NCI-H187 (cell line): ENCODE measurements around the gene EPHA6.
"Not testable (repeated sequence)": the region's sequence is repeated elsewhere in the genome, so short reads cannot be mapped to it uniquely, and the experiment has no call there.

Source experiments
- DNase-seq, 2 experiments: peaks; one replicate each; lab custom pipeline; 2025; lab: John Stamatoyannopoulos, UW

EPHA6 gene

DNA sequence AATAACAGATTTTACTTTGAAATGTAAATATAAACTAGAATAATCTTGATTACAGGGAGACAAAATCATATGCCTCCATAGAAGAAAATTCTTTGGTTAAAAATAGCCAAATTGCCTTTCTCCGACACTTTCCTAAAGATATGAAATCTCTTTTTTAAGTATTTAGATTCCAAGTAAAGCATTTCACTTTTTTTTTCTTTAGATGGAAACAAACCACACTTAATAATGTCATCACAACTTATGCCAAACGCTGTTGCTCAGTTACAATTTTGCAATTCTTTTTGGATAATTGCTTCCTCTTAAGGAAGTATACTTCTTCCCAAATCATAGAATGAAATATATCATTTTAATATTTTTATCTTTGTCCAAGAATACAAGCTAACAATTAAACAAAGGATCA, 656.1 kb downstream of the EPHA6 start:
- no peak for DNase-seq

DNA sequence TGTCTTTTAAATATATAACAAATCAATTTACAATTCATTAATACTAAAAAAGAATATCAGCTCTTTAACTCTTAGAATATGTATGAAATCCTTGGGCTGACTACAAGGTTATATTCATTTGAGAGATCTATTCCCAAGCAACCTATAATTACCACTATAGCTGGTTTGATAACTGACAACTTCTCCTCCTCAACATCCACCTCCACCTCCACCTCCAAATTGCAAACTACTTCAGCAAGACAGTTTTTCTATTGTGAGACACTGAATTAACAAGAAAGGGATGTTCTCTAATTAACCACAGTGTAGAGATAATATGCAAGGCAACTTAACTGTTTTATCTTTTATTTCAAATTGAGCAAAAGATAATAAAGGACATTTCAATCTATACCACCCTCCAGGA, 665.3 kb downstream of the EPHA6 start:
- DNase-seq, result no peak

DNA sequence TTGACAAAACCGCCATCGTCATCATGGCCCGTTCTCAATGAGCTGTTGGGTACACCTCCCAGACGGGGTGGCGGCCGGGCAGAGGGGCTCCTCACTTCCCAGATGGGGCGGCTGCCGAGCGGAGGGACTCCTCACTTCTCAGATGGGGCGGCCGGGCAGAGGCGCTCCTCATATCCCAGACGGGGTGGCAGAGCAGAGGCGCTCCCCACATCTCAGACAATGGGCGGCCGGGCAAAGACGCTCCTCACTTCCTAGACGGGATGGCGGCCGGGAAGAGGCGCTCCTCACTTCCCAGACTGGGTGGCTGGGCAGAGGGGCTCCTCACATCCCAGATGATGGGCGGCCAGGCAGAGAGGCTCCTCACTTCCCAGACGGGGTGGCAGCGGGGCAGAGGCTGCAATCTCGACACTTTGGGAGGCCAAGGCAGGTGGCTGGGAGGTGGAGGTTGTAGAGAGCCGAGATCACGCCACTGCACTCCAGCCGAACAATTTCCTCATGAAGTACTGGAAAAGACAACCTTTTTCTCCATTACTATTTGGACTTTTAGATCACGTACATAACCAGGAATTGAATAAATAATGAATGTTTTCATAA, 666.4 kb downstream of the EPHA6 start:
- DNase-seq, result not testable (repeated sequence)

DNA sequence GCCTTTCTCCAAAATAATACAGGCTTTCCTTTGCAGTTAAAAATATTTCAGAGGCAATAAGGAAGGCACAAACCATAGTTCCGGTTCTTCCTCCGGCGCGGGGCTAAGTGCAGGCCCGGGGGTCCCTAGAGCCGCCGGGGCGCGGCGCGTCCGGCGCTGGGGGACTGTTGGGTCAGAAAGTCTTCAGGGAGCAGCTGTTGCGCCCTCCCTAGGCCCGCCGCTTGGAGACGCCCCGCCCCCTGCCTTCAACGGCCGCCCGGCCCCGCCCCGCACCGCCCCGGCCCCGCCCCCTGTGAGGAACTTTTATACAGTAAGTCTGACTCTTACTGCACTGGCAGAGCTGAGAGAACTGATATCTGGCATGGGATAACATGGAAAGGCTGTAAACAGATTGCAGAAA, 667.0 kb downstream of the EPHA6 start:
- DNase-seq, result no peak

DNA sequence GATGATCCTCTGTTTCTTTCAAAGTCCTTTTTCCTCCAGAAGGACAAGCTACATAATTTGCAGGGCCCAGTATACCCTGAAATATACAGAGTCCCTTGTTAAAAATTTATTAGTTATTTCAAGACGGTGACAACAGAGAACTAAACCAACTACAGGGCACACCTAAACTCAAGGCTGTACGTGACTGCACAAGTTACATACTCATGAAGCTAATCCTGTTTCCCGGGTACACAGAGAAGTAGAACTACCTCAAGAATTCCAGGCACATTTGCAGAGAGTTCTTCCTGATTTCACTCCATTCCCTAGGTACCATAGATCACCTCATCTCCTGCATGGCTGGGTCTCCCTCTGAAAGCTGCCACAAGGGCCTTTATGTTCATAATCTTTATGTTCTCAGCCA, 670.8 kb downstream of the EPHA6 start:
- DNase-seq, result no peak

DNA sequence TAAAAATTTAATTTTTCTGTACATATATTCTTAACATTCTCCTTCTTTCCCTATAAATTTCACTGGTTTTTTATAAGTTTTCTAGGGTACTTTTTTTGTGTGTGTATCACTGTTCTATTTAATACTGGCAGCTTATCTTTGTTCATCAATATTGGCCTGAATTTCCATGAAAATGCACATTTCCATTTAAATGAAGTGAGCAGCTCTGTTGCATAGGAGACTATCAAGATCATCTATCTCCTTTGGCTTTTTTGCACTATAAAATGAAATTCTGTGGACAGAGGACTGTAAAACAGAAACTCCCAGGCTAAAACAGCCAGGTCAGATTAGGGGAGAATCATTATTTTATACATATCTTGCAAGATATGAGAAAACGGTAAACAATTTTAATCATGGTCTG, 673.2 kb downstream of the EPHA6 start:
- no peak for DNase-seq

DNA sequence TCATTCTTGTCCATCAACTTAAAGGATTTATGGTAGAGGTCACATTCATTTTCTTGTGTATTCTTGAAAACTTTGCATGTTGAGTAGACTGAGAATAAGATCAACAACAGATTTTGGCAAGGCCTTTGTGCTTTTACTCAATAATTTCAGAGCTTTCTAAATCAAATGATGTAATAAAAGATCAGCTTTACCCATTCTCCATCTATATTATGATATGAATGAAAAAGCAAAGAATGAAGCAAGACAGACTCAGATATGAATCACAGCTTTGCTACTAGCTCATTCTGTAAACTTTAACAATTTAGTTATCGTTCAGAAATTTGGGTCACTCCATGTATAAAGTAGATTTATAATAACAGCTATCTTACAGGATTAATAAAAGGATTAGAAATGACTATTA, 674.3 kb downstream of the EPHA6 start:
- no peak for DNase-seq

DNA sequence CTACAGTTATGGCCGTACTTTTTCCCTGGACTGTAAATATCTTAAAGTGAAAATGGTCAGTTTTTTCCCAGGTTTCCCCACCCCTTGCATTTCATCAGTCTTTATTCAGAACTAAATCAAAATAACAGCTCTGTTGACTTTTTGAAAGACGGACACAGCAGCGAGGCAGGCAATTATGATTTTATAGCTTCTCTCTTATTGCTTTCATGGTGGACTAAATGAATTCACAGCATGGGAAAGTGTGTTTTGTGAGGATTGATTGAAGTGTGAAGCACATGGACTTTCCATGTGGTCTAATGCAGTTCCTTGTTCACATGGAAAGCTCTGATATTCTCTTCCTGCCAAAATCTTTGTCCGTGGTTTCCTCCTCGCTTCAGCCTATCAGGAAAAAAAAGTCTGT, 681.5 kb downstream of the EPHA6 start:
- no peak for DNase-seq

DNA sequence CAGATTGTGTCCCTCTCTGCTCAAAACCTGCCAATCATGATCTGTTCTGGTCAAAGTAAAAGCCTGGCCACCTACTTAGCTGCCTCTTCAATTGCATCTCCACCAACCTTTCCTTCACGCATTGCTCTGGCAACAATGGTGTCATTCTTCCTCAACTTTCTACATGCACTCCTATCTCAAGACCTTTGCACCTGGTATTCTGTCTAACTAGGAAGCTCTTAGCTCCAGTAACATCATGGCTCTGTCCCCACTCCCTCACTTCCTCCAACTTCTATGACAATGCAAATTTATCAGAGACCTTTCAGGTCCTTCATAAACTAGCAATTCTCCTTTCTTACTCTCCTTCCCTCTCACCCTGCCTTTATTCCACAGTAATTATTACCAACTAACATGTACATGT, 682.7 kb downstream of the EPHA6 start:
- DNase-seq, result no peak

DNA sequence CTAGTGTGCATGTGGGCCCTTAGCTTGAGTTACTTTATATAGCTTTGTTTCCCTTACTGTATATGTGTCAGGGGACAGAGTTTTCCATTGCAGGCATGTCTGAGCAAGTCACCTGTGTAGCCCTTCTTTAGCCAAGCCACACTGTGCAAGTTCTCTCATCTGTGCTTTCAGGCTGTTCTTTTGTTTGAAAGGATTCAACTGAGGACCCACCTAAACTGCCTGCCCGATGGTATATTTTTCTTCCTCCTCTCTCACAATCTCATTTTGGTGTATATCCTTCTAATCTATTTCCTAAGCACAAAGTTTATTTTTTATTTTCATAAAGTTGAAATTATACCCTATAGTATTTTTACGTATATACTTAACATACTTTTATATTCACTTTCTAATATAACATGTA, 690.1 kb downstream of the EPHA6 start:
- DNase-seq, result no peak

DNA sequence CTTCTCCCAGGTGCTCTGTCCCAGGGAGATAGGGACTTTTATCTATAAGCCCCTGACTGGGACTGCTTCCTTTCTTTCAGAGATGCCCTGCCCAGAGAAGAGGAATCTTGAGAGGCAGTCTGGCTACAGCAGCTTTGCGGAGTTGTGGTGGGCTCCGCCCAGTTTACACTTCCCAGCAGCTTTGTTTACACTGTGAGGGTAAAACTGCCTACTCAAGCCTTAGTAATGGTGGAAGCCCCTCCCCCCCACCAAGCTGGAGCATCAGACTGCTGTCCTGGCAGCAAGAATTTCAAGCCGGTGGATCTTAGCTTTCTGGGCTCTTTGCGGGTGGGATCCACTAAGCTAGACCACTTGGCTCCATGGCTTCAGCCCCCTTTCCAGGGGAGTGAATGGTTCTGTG, 696.4 kb downstream of the EPHA6 start:
- peak in 1 of 2 experiments; percentile 27 for DNase-seq

DNA sequence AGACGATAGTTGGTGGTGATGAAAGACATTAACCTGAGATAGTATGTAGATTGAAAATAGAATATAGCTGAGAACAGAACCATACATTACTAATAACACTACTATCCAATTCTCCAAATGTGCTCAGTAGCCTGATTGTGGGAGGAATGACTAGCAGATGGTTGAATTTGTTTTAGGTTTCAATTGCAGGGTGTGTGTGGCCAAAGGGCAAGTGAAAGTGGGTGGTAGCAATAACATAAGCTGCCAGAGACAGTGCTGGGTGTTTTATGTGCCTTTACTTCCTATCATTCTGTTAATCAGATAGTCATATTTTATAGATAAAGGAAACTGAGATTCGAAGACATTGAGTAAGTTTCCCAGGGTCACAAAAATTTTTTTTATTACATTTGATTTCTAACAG, 700.7 kb downstream of the EPHA6 start:
- DNase-seq, result no peak

DNA sequence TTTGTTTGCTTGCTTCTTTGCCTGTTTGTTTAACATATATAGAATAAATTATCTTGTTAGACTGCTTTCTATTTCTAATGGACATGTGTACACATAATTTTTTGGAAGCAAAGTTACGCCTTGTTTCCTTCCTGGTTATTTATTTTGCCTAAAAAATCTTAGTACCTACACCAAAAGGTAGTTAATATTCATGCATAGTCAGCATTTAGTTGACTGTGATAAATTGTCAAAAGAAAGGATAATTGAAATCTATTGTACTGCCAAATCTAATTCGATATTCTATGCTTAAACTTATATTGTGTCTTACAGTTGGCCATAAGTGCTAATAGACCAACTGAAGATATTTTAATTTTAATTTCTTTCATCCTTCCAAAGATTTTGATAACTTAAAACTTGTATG, 716.3 kb downstream of the EPHA6 start:
- no peak for DNase-seq

DNA sequence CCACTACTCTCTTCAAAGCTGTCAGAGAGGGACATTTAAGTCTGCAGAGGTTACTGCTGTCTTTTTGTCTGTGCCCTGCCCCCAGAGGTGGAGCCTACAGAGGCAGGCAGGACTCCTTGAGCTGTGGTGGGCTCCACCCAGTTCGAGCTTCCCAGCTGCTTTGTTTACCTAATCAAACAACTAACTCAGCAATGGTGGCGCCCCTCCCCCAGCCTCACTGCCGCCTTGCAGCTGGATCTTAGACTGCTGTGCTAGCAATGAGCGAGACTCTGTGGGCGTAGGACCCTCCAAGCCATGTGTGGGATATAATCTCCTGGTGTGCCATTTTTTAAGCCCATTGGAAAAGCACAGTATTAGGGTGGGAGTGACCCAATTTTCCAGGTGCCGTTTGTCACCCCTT, 733.2 kb downstream of the EPHA6 start:
- not testable (repeated sequence) for DNase-seq

DNA sequence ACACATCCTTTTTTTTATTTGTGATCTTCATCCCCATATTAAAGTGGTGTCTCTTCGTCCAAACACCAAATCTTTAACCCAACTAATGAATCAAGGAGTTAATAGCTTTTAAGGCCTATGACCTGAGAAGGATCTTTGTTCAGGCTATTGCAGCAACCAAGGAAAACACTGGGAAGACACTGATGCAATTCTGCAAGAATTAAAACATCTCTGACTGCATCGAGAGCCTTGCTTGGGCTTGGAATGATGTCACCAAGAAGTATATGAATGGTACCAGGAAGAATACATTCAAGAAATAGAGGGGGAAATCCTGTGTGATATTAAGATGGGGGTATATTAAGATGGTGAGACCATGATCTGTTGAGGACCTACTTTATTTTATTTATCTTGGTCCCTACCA, 736.0 kb downstream of the EPHA6 start:
- DNase-seq, result no peak

DNA sequence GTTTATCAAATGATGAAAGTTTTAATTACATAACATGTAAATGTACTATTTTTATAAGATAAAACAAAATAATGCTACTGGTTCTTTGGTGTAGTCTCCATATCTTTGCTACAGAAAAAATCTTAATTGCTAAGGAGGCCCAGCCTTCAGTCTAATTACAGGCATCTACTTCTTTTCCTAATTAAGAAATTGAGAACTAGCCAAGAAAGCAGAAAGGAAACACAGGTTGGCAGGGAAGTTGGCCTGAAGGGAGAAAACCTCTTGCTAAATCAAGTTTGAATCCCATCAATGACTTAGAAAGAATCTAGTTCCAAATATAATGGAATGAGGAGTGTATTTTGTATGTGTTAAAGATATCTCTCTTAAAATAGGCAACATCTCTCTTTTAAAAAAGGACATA, 737.8 kb downstream of the EPHA6 start:
- DNase-seq, result no peak

DNA sequence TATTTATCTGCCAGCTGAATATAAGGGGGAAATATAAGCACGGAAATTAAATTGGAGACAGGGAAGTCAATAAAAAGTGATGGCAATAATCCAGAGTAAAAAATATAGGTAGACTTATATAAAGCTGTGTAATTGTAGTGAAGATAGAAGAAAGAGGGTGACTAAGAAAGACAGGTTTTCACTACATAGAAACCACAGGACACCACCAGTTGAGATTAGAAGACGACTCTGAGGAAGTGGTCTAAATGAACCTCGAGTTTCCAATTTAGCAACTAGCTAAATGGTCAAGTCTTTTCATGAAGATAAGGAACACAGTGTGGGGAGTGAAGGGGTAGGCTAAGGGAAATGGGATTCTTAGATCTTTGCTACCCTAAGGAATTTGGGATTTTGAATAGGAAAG, 761.3 kb downstream of the EPHA6 start:
- DNase-seq, result no peak

DNA sequence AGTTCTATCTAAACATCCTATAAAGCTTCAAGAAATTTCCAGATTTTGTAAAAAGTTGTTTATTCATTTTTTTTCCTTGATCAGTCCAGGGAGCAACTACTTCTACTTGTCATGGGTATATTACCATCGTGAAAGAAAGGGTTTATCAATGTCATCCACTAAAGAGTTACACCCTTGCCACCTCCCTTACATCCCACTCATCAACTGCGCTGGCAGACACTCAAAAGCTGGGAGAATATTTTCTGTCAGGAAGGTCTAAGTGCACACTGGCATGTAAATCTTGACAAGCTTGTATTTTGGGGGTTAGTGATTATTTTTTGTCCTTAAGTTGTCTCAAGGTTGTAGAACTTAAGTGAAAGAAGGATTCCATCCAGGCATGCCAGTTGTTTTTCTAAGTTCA, 761.8 kb downstream of the EPHA6 start:
- DNase-seq, result no peak

DNA sequence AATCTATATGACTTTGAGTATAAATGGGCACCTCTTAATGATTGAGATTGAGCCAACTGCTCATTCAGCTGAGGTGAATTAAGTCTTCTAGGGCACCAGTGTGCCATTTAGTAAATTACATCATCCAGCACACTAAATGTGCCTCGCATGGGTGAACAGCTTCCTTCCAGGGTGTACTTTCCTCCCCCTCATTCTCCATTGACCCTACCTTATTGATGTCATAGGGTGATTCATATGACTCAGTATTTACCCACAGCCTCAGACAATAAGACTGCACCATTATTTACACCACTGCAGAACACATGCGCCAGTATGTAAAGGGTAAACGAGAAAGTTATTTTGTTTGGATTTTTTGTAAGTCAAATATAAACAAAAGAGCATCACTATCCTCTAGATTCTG, 765.0 kb downstream of the EPHA6 start:
- DNase-seq, result no peak

DNA sequence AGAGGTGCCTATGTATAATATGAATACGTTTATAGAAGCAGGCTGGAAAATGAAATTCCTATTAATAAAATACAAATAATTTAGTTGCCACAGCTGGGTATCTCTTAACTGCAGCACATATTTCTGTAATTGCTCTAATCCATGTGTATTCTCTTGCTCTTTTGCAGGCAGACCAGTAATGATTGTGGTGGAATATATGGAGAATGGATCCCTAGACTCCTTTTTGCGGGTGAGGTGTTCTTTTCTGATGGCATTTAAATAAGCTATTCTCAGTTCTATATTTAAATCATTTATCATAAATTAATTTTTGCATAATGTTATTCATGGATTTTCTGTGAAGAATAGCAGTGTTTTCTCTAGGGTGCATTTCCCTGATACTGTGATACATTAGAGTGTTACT, 796.2 kb downstream of the EPHA6 start:
- no peak for DNase-seq

DNA sequence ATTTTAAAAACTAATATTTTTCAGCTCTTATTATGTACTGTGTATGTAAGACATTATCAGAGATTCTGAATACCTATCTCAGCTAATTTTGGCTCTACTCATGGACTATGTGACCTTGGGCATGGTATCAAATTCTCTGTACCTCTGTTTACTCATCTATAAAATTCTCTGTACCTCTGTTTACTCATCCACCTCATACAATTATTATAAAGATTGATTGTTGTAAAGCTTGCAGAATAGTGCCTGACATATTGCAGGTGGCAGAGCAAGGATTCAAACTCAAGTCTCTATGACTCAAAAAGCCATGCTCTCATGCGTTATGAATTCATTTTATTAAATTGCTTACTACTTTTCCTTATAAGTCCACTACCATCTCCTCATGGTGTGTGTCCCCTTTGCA, 798.2 kb downstream of the EPHA6 start:
- DNase-seq, result no peak

DNA sequence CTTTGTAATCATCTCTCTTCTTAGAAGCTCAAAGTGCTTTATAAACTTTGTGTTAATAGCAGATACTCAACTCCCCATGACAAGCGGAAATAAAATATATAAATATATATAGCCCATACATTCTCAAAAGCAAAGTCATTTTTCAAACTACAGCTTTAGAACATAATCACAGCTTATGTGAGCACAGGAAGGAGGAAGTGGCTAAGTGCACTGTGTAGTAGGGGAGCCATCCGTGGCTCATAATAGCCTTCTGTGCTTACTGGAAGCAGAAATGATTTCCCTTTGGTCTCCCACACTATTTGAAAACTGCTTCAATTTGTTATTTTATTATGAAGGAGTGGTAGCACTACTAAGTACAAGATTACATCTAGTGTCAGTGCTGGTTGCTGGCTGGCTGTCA, 798.7 kb downstream of the EPHA6 start:
- DNase-seq, result no peak

DNA sequence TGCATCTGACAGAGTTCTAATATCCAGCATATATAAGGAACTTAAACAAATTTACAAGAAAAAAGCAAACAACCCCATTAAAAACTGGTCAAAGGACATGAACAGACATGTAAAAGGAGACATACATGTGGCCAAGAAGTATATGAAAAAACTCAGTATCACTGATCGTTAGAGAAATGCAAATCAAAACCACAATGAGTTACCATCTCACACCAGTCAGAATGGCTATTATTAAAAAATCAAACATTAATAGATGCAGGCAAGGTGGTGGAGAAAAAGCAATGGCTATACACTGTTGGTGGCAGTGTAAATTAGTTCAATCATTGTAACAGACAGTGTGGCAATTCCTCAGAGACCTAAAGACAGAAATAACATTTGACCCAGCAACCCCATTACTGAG, 806.1 kb downstream of the EPHA6 start:
- DNase-seq, result not testable (repeated sequence)

DNA sequence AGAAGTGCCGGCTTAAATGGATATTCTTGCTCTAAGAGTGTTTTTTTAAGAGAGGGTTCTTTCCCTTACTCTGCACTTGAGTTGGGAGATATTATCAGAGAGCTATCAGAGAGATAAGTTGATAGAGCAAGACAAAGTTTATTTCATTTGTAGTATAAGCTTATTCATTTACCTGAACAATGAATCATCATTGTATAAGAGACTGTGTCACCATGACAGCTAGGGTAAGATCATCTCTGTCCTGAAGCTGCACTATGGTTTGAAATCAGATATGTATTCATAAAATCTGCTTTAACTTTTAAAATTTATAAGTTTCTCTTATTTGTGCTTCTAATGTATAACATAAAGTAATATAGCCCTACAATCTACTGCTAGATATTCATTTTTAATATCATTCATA, 822.1 kb downstream of the EPHA6 start:
- no peak for DNase-seq

DNA sequence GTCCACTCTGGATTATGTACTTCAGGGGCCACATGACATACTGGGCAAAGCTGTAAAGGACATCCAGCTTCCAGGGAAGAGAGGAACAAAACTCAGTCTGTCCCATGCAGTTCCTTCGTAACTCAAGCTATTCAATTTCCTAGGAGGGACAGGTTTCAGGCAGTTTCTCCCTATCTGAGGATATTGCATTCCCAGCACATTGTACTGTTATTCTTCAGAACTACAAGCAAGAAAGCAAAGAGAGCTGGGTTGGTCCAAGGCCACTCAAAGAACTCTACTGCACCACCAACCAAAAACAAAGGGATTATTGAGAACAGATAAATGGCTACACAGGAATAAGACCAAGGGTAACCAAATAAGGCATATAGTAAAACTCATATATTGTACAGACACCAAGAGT, 832.5 kb downstream of the EPHA6 start:
- DNase-seq, result no peak
